HCT116 (cell line): ENCODE measurements around the gene KLHL22.

Experiments
- CEBPB ChIP-seq: IDR thresholded peaks from 2 replicates; pipeline ENCODE4 v1.6.1; 2012; ENCODE audit warnings: low read depth
- ELF1 ChIP-seq: IDR thresholded peaks from 2 replicates; pipeline ENCODE4 v1.6.1; 2012; ENCODE audit warnings: low read depth, borderline replicate concordance
- EZH2 ChIP-seq: fragments of 200-600 bp; sonication (generic); IDR thresholded peaks from 2 replicates; pipeline ENCODE4 v1.6.1; 2017; ENCODE audit warnings: antibody characterized with exemption, mixed run types
- MAX ChIP-seq: IDR thresholded peaks from 2 replicates; pipeline ENCODE4 v1.6.1; 2012
- POLR2A ChIP-seq: IDR thresholded peaks from 2 replicates; pipeline ENCODE4 v1.7.0; 2011; ENCODE audit warnings: borderline replicate concordance; ENCODE audit not compliant: insufficient read depth, insufficient read length; ENCODE audit errors: extremely low read depth
- SIN3A ChIP-seq: IDR thresholded peaks from 2 replicates; pipeline ENCODE4 v1.6.1; 2012; ENCODE audit warnings: low read depth
- SP1 ChIP-seq: IDR thresholded peaks from 2 replicates; pipeline ENCODE4 v1.6.1; 2012; ENCODE audit warnings: low read depth
- YY1 ChIP-seq: IDR thresholded peaks from 2 replicates; pipeline ENCODE4 v1.6.1; 2011; ENCODE audit warnings: low read length, low read depth, moderate library complexity, mild to moderate bottlenecking; ENCODE audit not compliant: insufficient replicate concordance; ENCODE audit errors: extremely low read depth
- ZNF274 ChIP-seq: fragments of 200-500 bp; sonication (Bioruptor generic); IDR thresholded peaks from 2 replicates; pipeline ENCODE4 v1.6.1; 2014; ENCODE audit warnings: mild to moderate bottlenecking, low read depth, low read length, inconsistent platforms
- TF ChIP-seq, protein P1 (sequence below): IDR thresholded peaks from 2 replicates; pipeline ENCODE4 v1.6.1; 2012; ENCODE audit warnings: low read depth
- TF ChIP-seq, protein P2 (sequence below), 3 experiments: fragments of 200-600 bp in 1 of 3; sonication (generic) in 1 of 3; IDR thresholded peaks in 2 of 3; conservative IDR thresholded peaks in 1 of 3; 2 replicates each; pipeline ENCODE4 v1.5.1; 2012 to 2017; ENCODE audit warnings: low read depth in 2 of 3, low read length in 2 of 3, antibody characterized with exemption in 1 of 3, borderline replicate concordance in 1 of 3, control low read depth in 1 of 3, mild to moderate bottlenecking in 1 of 3, mixed read lengths in 1 of 3, mixed run types in 1 of 3, moderate library complexity in 1 of 3; ENCODE audit not compliant: insufficient read depth in 1 of 3
- TF ChIP-seq, protein P3 (sequence below): IDR thresholded peaks from 2 replicates; pipeline ENCODE4 v1.6.1; 2012
- TF ChIP-seq, protein P4 (sequence below): IDR thresholded peaks from 2 replicates; pipeline ENCODE4 v1.6.1; 2011; ENCODE audit warnings: mild to moderate bottlenecking, low read length, moderate library complexity; ENCODE audit not compliant: insufficient replicate concordance; ENCODE audit errors: extremely low read depth

GRCh38 chr22:20494978-20495860 lies at the start of gene KLHL22:
- TF ChIP-seq POLR2A, result no peak
- TF ChIP-seq, protein P1, sequence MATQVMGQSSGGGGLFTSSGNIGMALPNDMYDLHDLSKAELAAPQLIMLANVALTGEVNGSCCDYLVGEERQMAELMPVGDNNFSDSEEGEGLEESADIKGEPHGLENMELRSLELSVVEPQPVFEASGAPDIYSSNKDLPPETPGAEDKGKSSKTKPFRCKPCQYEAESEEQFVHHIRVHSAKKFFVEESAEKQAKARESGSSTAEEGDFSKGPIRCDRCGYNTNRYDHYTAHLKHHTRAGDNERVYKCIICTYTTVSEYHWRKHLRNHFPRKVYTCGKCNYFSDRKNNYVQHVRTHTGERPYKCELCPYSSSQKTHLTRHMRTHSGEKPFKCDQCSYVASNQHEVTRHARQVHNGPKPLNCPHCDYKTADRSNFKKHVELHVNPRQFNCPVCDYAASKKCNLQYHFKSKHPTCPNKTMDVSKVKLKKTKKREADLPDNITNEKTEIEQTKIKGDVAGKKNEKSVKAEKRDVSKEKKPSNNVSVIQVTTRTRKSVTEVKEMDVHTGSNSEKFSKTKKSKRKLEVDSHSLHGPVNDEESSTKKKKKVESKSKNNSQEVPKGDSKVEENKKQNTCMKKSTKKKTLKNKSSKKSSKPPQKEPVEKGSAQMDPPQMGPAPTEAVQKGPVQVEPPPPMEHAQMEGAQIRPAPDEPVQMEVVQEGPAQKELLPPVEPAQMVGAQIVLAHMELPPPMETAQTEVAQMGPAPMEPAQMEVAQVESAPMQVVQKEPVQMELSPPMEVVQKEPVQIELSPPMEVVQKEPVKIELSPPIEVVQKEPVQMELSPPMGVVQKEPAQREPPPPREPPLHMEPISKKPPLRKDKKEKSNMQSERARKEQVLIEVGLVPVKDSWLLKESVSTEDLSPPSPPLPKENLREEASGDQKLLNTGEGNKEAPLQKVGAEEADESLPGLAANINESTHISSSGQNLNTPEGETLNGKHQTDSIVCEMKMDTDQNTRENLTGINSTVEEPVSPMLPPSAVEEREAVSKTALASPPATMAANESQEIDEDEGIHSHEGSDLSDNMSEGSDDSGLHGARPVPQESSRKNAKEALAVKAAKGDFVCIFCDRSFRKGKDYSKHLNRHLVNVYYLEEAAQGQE, result no peak
- TF ChIP-seq YY1, result no peak
- TF ChIP-seq, protein P2, sequence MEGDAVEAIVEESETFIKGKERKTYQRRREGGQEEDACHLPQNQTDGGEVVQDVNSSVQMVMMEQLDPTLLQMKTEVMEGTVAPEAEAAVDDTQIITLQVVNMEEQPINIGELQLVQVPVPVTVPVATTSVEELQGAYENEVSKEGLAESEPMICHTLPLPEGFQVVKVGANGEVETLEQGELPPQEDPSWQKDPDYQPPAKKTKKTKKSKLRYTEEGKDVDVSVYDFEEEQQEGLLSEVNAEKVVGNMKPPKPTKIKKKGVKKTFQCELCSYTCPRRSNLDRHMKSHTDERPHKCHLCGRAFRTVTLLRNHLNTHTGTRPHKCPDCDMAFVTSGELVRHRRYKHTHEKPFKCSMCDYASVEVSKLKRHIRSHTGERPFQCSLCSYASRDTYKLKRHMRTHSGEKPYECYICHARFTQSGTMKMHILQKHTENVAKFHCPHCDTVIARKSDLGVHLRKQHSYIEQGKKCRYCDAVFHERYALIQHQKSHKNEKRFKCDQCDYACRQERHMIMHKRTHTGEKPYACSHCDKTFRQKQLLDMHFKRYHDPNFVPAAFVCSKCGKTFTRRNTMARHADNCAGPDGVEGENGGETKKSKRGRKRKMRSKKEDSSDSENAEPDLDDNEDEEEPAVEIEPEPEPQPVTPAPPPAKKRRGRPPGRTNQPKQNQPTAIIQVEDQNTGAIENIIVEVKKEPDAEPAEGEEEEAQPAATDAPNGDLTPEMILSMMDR (IDR thresholded peaks at IDR 0.05 in 2 of 3, conservative IDR thresholded peaks at IDR 0.05 in 1 of 3; ENCODE audit: borderline replicate concordance in 1 of 3, insufficient read depth in 1 of 3, low read depth in 2 of 3, low read length in 2 of 3), result no peak
- no peak for TF ChIP-seq EZH2
- no peak for TF ChIP-seq SIN3A
- TF ChIP-seq, protein P3, sequence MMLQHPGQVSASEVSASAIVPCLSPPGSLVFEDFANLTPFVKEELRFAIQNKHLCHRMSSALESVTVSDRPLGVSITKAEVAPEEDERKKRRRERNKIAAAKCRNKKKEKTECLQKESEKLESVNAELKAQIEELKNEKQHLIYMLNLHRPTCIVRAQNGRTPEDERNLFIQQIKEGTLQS, result no peak
- TF ChIP-seq CEBPB, result no peak
- no peak for TF ChIP-seq ZNF274
- peak; percentile 45; the same call in 1 of the 2 replicates for TF ChIP-seq MAX
- no peak for TF ChIP-seq SP1
- TF ChIP-seq, protein P4, sequence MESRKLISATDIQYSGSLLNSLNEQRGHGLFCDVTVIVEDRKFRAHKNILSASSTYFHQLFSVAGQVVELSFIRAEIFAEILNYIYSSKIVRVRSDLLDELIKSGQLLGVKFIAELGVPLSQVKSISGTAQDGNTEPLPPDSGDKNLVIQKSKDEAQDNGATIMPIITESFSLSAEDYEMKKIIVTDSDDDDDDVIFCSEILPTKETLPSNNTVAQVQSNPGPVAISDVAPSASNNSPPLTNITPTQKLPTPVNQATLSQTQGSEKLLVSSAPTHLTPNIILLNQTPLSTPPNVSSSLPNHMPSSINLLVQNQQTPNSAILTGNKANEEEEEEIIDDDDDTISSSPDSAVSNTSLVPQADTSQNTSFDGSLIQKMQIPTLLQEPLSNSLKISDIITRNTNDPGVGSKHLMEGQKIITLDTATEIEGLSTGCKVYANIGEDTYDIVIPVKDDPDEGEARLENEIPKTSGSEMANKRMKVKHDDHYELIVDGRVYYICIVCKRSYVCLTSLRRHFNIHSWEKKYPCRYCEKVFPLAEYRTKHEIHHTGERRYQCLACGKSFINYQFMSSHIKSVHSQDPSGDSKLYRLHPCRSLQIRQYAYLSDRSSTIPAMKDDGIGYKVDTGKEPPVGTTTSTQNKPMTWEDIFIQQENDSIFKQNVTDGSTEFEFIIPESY, result no peak
- no peak for TF ChIP-seq ELF1
